Measurements from ENCODE around the gene SEC61A1. TPM values are rescaled to one million over a fixed set of nuclear protein-coding genes. Genes with fewer than 3 reads are reported as not detected.

Gene SEC61A1
- total RNA-seq, 1 donor from 2014 or later, result 400 TPM

DNA sequence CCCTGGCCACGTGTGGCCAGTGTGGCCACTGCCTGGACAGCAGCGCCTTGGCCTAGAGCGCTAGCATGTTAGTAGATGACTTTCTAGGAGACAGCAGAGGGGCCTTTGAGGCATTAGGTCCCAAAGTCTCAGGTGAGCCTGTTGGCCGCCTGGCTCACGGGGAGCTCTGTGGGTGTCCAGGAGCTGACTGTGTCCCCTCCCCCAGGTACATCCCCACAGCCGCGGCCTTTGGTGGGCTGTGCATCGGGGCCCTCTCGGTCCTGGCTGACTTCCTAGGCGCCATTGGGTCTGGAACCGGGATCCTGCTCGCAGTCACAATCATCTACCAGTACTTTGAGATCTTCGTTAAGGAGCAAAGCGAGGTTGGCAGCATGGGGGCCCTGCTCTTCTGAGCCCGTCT is 17.0 kb downstream of the SEC61A1 start:
- no peak for FAIRE-seq
- no peak overlapping the region for H3K4me2 ChIP-seq (ENCODE audit: low read length)
- H3K27ac ChIP-seq (ENCODE audit: low read depth, low read length), result no peak overlapping the region
- H3K27me3 Mint-ChIP-seq (ENCODE audit: low read depth, unreplicated experiment), result no peaks in the 10 kb centered on the region
- H3K36me3 ChIP-seq (ENCODE audit: insufficient read depth, low read length), result peaks cover 75% of the 10 kb centered on the region
- no peaks in the 10 kb centered on the region for H3K27me3 ChIP-seq (ENCODE audit: insufficient read depth, low read length)
- peaks cover 80% of the 10 kb centered on the region for H3K79me2 ChIP-seq (ENCODE audit: insufficient read depth, low read length)
- DNase-seq (ENCODE audit: low read depth), result no peak
- no peak overlapping the region for H3K4me3 ChIP-seq (ENCODE audit: insufficient read depth, low read depth, low read length)
- H3K4me1 ChIP-seq (ENCODE audit: insufficient read depth, low read length), result peaks cover 6% of the 10 kb centered on the region
- no peaks in the 10 kb centered on the region for H3K4me1 Mint-ChIP-seq (ENCODE audit: low read depth, unreplicated experiment)
- peaks cover 96% of the 10 kb centered on the region for H4K20me1 ChIP-seq (ENCODE audit: insufficient read depth, low read length)
- no peaks in the 10 kb centered on the region for H3K9me3 ChIP-seq (ENCODE audit: insufficient read depth, low read depth, low read length)
- H2AFZ ChIP-seq (ENCODE audit: low read depth, low read length), result no peak overlapping the region
- TF ChIP-seq, protein P1, sequence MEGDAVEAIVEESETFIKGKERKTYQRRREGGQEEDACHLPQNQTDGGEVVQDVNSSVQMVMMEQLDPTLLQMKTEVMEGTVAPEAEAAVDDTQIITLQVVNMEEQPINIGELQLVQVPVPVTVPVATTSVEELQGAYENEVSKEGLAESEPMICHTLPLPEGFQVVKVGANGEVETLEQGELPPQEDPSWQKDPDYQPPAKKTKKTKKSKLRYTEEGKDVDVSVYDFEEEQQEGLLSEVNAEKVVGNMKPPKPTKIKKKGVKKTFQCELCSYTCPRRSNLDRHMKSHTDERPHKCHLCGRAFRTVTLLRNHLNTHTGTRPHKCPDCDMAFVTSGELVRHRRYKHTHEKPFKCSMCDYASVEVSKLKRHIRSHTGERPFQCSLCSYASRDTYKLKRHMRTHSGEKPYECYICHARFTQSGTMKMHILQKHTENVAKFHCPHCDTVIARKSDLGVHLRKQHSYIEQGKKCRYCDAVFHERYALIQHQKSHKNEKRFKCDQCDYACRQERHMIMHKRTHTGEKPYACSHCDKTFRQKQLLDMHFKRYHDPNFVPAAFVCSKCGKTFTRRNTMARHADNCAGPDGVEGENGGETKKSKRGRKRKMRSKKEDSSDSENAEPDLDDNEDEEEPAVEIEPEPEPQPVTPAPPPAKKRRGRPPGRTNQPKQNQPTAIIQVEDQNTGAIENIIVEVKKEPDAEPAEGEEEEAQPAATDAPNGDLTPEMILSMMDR (IDR thresholded peaks at IDR 0.05; ENCODE audit: insufficient read depth, low read depth, low read length), result no peak
- TF ChIP-seq EZH2 (IDR thresholded peaks at IDR 0.05; ENCODE audit: insufficient read depth, low read length), result no peak
- peaks cover 32% of the 10 kb centered on the region for H3K36me3 Mint-ChIP-seq (ENCODE audit: low read depth, unreplicated experiment)
- no peak overlapping the region for H3K4me3 Mint-ChIP-seq (ENCODE audit: unreplicated experiment)
- no peak overlapping the region for H3K27ac Mint-ChIP-seq (ENCODE audit: unreplicated experiment)
- no peak overlapping the region for H3K9ac ChIP-seq (ENCODE audit: low read length)
- no peaks in the 10 kb centered on the region for H3K9me3 Mint-ChIP-seq (ENCODE audit: unreplicated experiment)

DNA sequence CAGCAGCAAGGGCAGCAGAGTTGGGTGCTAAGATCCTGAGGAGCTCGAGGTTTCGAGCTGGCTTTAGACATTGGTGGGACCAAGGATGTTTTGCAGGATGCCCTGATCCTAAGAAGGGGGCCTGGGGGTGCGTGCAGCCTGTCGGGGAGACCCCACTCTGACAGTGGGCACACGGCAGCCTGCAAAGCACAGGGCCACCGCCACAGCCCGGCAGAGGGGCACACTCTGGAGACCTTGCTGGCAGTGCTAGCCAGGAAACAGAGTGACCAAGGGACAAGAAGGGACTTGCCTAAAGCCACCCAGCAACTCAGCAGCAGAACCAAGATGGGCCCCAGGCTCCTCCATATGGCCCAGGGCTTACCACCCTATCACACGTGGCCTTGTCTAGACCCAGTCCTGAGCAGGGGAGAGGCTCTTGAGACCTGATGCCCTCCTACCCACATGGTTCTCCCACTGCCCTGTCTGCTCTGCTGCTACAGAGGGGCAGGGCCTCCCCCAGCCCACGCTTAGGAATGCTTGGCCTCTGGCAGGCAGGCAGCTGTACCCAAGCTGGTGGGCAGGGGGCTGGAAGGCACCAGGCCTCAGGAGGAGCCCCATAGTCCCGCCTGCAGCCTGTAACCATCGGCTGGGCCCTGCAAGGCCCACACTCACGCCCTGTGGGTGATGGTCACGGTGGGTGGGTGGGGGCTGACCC is 18.8 kb downstream of the SEC61A1 start:
- no peak for TF ChIP-seq EZH2 (IDR thresholded peaks at IDR 0.05; ENCODE audit: insufficient read depth, low read length)
- TF ChIP-seq, protein P1 (IDR thresholded peaks at IDR 0.05; ENCODE audit: insufficient read depth, low read depth, low read length), result no peak
- no peak for DNase-seq (ENCODE audit: low read depth)
- no peak for FAIRE-seq
- H3K4me3 ChIP-seq (ENCODE audit: insufficient read depth, low read depth, low read length), result no peak overlapping the region
- peaks cover 2% of the 10 kb centered on the region for H3K4me1 Mint-ChIP-seq (ENCODE audit: low read depth, unreplicated experiment)
- H3K9me3 ChIP-seq (ENCODE audit: insufficient read depth, low read depth, low read length), result no peaks in the 10 kb centered on the region
- H3K9me3 Mint-ChIP-seq (ENCODE audit: unreplicated experiment), result no peaks in the 10 kb centered on the region
- no peak overlapping the region for H3K4me3 Mint-ChIP-seq (ENCODE audit: unreplicated experiment)
- no peaks in the 10 kb centered on the region for H3K27me3 Mint-ChIP-seq (ENCODE audit: low read depth, unreplicated experiment)
- no peak overlapping the region for H3K4me2 ChIP-seq (ENCODE audit: low read length)
- H3K9ac ChIP-seq (ENCODE audit: low read length), result no peak overlapping the region
- H2AFZ ChIP-seq (ENCODE audit: low read depth, low read length), result no peak overlapping the region
- peaks cover 24% of the 10 kb centered on the region for H3K36me3 Mint-ChIP-seq (ENCODE audit: low read depth, unreplicated experiment)
- no peaks in the 10 kb centered on the region for H3K27me3 ChIP-seq (ENCODE audit: insufficient read depth, low read length)
- H3K79me2 ChIP-seq (ENCODE audit: insufficient read depth, low read length), result peaks cover 65% of the 10 kb centered on the region
- no peak overlapping the region for H3K27ac ChIP-seq (ENCODE audit: low read depth, low read length)
- peaks cover 90% of the 10 kb centered on the region for H4K20me1 ChIP-seq (ENCODE audit: insufficient read depth, low read length)
- peaks cover 60% of the 10 kb centered on the region for H3K36me3 ChIP-seq (ENCODE audit: insufficient read depth, low read length)
- no peak overlapping the region for H3K27ac Mint-ChIP-seq (ENCODE audit: unreplicated experiment)
- peaks cover 10% of the 10 kb centered on the region for H3K4me1 ChIP-seq (ENCODE audit: insufficient read depth, low read length)

GRCh38 chr3:128071771-128072453 is 19.7 kb downstream of the SEC61A1 start:
- Mint-ChIP-seq H3K9me3 (ENCODE audit: unreplicated experiment) (no peaks in the 10 kb centered on the region), H3K27ac (ENCODE audit: unreplicated experiment) (peak overlapping the region; percentile 26), H3K4me1 (ENCODE audit: low read depth, unreplicated experiment) (peaks cover 2% of the 10 kb centered on the region)

More at GRCh38 chr3:128071771-128072453, 19.7 kb downstream of the SEC61A1 start:
- Histone ChIP-seq H3K4me2 (ENCODE audit: low read length) (no peak overlapping the region), H3K4me3 (ENCODE audit: insufficient read depth, low read depth, low read length) (no peak overlapping the region), H3K27me3 (ENCODE audit: insufficient read depth, low read length) (no peaks in the 10 kb centered on the region), H2AFZ (ENCODE audit: low read depth, low read length) (no peak overlapping the region), H4K20me1 (ENCODE audit: insufficient read depth, low read length) (peaks cover 82% of the 10 kb centered on the region), H3K9me3 (ENCODE audit: insufficient read depth, low read depth, low read length) (no peaks in the 10 kb centered on the region), H3K27ac (ENCODE audit: low read depth, low read length) (no peak overlapping the region), H3K4me1 (ENCODE audit: insufficient read depth, low read length) (peaks cover 18% of the 10 kb centered on the region), H3K79me2 (ENCODE audit: insufficient read depth, low read length) (peaks cover 57% of the 10 kb centered on the region), H3K36me3 (ENCODE audit: insufficient read depth, low read length) (peaks cover 51% of the 10 kb centered on the region), H3K9ac (ENCODE audit: low read length) (no peak overlapping the region)
- Mint-ChIP-seq H3K4me3 (ENCODE audit: unreplicated experiment) (no peak overlapping the region), H3K27me3 (ENCODE audit: low read depth, unreplicated experiment) (no peaks in the 10 kb centered on the region), H3K36me3 (ENCODE audit: low read depth, unreplicated experiment) (peaks cover 23% of the 10 kb centered on the region)
- DNase-seq (ENCODE audit: low read depth) (no peak), FAIRE-seq (no peak)
- no peak for TF ChIP-seq EZH2 (IDR thresholded peaks at IDR 0.05; ENCODE audit: insufficient read depth, low read length)

Data from astrocyte (in vitro differentiated cells and primary cell).